Left lung (tissue), 10 donors: ENCODE measurements around the gene B3GAT1. TPM values are rescaled to one million over a fixed set of nuclear protein-coding genes. Genes with fewer than 3 reads are reported as not detected.

Experiments
- ATAC-seq: fragments of 200-7000 bp; cut with Tn5 transposase; one replicate; pipeline ENCODE4 v1.9.1; 2020; ENCODE audit warnings: moderate library complexity
- DNase-seq, 4 donors: peaks; one replicate each; pipeline ENCODE4 v3.0.0-alpha.2; 2013 to 2020
- H3K27ac ChIP-seq, 2 donors: fragments of 200-600 bp; sonication (generic) in 1 of 2; one replicate each; pipeline versions ENCODE4 v1.5.0 to v1.8.0; 2020 to 2021
- H3K27me3 ChIP-seq, 2 donors: fragments of 200-600 bp; sonication (generic) in 1 of 2; one replicate each; pipeline versions ENCODE4 v1.5.0 to v1.8.0; 2020 to 2021
- H3K36me3 ChIP-seq, 2 donors: fragments of 200-600 bp; sonication (generic) in 1 of 2; one replicate each; pipeline versions ENCODE4 v1.5.0 to v1.8.0; 2020 to 2021
- H3K4me1 ChIP-seq, 2 donors: fragments of 200-600 bp; one replicate each; pipeline ENCODE4 v1.8.0; 2021
- H3K4me3 ChIP-seq, 2 donors: fragments of 200-600 bp; sonication (generic) in 1 of 2; one replicate each; pipeline versions ENCODE4 v1.5.0 to v1.8.0; 2020 to 2021; ENCODE audit warnings: mild to moderate bottlenecking in 1 of 2
- H3K9me3 ChIP-seq, 2 donors: fragments of 200-600 bp; sonication (generic) in 1 of 2; one replicate each; pipeline versions ENCODE4 v1.5.0 to v1.8.0; 2020 to 2021
- intact Hi-C, 2 donors: fragments of 100-400 bp; cut with DNase I; formaldehyde crosslinking; loops; one replicate each; pipeline versions ENCODE4 v1.11.2 to v1.14.2; 2022
- polyA plus RNA-seq, 6 donors: library from polyadenylated mRNA; unstranded; fragments of 120-200 nt; gene quantifications; one replicate each; pipeline ENCODE4 v1.2.1, GENCODE V29; 2013; ENCODE audit not compliant: insufficient read length in 6 of 6
- total RNA-seq, 2 donors: library from RNA; stranded (reverse); fragmentation: NEBNext Ultra II Directional; extraction: Animal tissue kit (Norgen Biotek cat#: 25700); gene quantifications; one replicate each; pipeline ENCODE4 v1.2.1, GENCODE V29; 2021
- TF ChIP-seq, protein P1 (sequence below), 2 donors: fragments of 200-600 bp; sonication (generic) in 1 of 2; IDR thresholded peaks; one replicate each; pipeline versions ENCODE4 v1.5.0 to v1.8.0; 2021; ENCODE audit warnings: antibody characterized with exemption in 2 of 2
- donor health status: DM: no; HTN: yes; CAD: no.
- donor health status: DM: no; HTN: no; CAD: no.

B3GAT1 gene
- total and polyA plus RNA-seq, 8 donors = 0.30 to 0.99 (median 0.48) TPM

DNA sequence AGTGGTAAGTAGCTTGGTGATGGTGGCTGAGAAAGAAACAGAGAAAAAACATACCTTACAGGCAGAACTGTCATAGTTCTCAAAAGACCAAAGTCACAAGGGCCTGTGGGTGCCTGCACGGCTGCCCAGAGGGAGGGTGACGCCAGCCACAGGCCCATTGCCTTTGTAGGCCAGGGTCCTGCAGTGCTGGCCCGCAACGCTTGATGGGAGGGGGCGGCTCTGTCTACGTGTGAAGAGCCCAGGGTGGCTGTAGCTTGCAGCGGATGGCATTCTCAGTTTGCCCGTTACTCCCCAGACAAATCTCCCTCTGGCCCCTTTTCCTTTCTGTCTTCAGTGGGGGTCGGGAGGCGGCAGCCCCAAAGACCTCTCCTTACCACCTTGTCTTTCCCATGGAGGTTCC lies 24.7 kb upstream of the B3GAT1 start:
- Histone ChIP-seq H3K27me3 (peaks cover 0 to 28% of the 10 kb centered on the region in 2 donors), H3K4me3 (no peak overlapping the region), H3K9me3 (no peaks in the 10 kb centered on the region), H3K36me3 (no peaks in the 10 kb centered on the region), H3K4me1 (no peaks in the 10 kb centered on the region), H3K27ac (no peak overlapping the region)
- DNase-seq = no peak
- no peak for ATAC-seq
- intact Hi-C loops = no loop called here
- TF ChIP-seq, protein P1, sequence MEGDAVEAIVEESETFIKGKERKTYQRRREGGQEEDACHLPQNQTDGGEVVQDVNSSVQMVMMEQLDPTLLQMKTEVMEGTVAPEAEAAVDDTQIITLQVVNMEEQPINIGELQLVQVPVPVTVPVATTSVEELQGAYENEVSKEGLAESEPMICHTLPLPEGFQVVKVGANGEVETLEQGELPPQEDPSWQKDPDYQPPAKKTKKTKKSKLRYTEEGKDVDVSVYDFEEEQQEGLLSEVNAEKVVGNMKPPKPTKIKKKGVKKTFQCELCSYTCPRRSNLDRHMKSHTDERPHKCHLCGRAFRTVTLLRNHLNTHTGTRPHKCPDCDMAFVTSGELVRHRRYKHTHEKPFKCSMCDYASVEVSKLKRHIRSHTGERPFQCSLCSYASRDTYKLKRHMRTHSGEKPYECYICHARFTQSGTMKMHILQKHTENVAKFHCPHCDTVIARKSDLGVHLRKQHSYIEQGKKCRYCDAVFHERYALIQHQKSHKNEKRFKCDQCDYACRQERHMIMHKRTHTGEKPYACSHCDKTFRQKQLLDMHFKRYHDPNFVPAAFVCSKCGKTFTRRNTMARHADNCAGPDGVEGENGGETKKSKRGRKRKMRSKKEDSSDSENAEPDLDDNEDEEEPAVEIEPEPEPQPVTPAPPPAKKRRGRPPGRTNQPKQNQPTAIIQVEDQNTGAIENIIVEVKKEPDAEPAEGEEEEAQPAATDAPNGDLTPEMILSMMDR (IDR thresholded peaks at IDR 0.05) = no peak

DNA sequence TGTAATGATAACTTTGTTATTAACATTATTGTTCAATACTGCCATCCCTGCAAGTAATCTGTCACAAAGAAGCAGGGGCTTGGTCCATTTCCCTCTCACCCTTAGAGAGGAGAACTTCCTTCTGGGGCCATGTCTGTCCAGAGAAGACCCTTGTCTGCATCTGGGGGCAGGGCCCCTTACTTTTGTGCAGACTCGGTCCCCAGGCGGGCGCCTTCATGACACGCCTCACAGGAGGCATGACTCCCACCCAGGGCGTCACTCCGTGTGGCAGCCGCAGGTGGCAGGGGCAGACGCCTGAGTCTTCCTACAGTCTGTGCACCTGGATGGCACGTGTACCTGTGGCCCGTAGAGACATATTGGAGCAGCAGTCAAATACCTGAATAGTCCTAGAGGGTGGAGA lies 21.8 kb upstream of the B3GAT1 start:
- TF ChIP-seq, protein P1 (IDR thresholded peaks at IDR 0.05) = no peak
- Histone ChIP-seq H3K4me3 (no peak overlapping the region), H3K4me1 (no peaks in the 10 kb centered on the region), H3K9me3 (no peaks in the 10 kb centered on the region), H3K27me3 (peaks cover 0 to 30% of the 10 kb centered on the region in 2 donors), H3K36me3 (no peaks in the 10 kb centered on the region), H3K27ac (no peak overlapping the region)
- DNase-seq (no peak), ATAC-seq (no peak)
- intact Hi-C loops = no loop called here

DNA sequence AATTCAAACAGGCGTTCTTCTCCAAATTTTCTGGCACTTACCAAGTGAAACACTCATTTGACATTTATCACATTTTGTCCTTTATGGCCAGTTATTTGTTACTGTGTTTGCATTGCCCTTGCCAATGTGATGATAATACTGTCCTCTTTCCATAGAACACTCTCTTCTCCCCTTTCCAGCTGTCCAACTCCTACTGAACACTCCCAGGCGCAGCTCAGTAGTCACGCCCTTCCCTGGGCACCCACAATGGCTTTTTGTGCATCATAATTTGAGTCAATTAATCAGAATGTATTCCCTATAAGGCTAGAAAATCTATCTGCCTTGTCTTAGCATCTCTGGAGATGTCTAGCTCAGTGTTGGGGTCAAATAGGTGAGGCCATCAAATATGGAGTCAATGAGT lies 21.2 kb upstream of the B3GAT1 start:
- ATAC-seq = no peak
- no peak overlapping the region for H3K4me3 ChIP-seq
- peaks cover 0 to 31% of the 10 kb centered on the region in 2 donors for H3K27me3 ChIP-seq
- H3K36me3 ChIP-seq = no peaks in the 10 kb centered on the region
- intact Hi-C loops = no loop called here
- no peak overlapping the region for H3K27ac ChIP-seq
- H3K4me1 ChIP-seq = no peaks in the 10 kb centered on the region
- H3K9me3 ChIP-seq = no peaks in the 10 kb centered on the region
- DNase-seq = no peak
- TF ChIP-seq, protein P1 (IDR thresholded peaks at IDR 0.05) = no peak

DNA sequence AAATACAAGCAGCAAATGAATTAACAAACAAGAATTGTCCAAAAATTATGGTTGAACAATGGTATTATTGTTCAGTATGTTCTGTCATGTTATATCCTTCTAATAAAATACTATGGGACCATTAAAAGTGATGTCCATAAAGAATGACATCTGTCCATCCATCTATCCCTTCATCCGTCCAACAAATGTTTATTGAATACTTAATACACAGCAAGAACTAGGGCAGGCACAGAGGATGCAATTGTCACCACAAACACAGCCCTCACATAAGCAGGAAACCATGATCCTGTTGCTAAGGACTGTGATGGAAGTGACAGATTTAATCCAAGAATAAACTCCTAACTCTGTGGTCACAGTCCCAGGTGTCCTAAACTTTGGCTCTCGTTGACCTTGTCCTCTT lies 20.7 kb upstream of the B3GAT1 start:
- H3K27me3 ChIP-seq = peaks cover 0 to 30% of the 10 kb centered on the region in 2 donors
- intact Hi-C loops = no loop called here
- H3K4me3 ChIP-seq = no peak overlapping the region
- ATAC-seq (no peak), DNase-seq (no peak)
- no peaks in the 10 kb centered on the region for H3K4me1 ChIP-seq
- TF ChIP-seq, protein P1 (IDR thresholded peaks at IDR 0.05) = no peak
- H3K9me3 ChIP-seq = no peaks in the 10 kb centered on the region
- no peak overlapping the region for H3K27ac ChIP-seq
- no peaks in the 10 kb centered on the region for H3K36me3 ChIP-seq

DNA sequence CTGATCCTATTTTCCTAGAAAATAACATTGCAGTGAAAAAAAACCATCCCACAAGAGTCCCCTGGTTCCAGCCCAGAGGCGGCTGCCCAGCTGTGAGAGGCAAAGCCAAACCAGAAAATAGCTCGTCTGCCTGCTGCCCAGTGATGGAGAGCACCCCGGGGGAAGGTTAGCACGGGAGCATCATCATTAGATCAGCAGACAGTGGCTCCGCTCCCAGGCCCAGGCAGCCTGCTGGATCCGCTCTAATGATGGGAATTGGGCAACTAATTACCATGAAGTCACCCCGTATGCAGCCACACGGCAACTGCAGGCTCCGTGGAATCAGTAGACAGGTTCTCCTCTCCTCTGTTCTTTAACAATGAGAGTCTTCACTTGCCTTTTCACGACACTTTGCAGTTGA lies 17.1 kb upstream of the B3GAT1 start:
- DNase-seq (no peak), ATAC-seq (no peak)
- Histone ChIP-seq H3K4me1 (no peaks in the 10 kb centered on the region), H3K9me3 (no peaks in the 10 kb centered on the region), H3K27ac (no peak overlapping the region), H3K36me3 (no peaks in the 10 kb centered on the region), H3K4me3 (no peak overlapping the region), H3K27me3 (peaks cover 0 to 23% of the 10 kb centered on the region in 2 donors)
- intact Hi-C loops = no loop called here
- TF ChIP-seq, protein P1 (IDR thresholded peaks at IDR 0.05) = no peak
